K562 (cell line): ENCODE measurements around the gene CLNK. TPM values are rescaled to one million over a fixed set of nuclear protein-coding genes. Genes with fewer than 3 reads are reported as not detected.

Experiments
- ATF6 ChIP-seq: sonication (generic); formaldehyde crosslinking; IDR thresholded peaks from 2 replicates; pipeline ENCODE4 v1.4.0; 2020; ENCODE audit warnings: mild to moderate bottlenecking, missing genetic modification reagents
- CBX3 ChIP-seq, 2 experiments: IDR thresholded peaks; 1 replicate in 1 of 2; 2 replicates in 1 of 2; pipeline ENCODE4 v1.6.1; 2012; ENCODE audit warnings: inconsistent platforms in 2 of 2, low read length in 2 of 2, borderline replicate concordance in 1 of 2, control low read depth in 1 of 2
- CCNT2 ChIP-seq: IDR thresholded peaks from 2 replicates; pipeline ENCODE4 v1.6.1; 2011; ENCODE audit warnings: borderline replicate concordance, low read depth, mild to moderate bottlenecking, moderate library complexity, mixed read lengths, low read length; ENCODE audit not compliant: insufficient read length; ENCODE audit errors: extremely low read depth
- DNMT1 ChIP-seq: fragments of 450-650 bp; IDR thresholded peaks from 2 replicates; pipeline ENCODE4 v1.6.1; 2016; ENCODE audit warnings: antibody characterized with exemption, mild to moderate bottlenecking
- ELK1 ChIP-seq: sonication (generic); formaldehyde crosslinking; IDR thresholded peaks from 2 replicates; pipeline ENCODE4 v1.8.1; 2022; ENCODE audit warnings: missing genetic modification reagents
- HDAC1 ChIP-seq, 2 experiments: fragments of 450-650 bp; IDR thresholded peaks; 2 replicates each; pipeline ENCODE4 v1.6.1; 2016 to 2017; ENCODE audit warnings: inconsistent platforms in 1 of 2, mild to moderate bottlenecking in 1 of 2, moderate library complexity in 1 of 2
- HOXB6 ChIP-seq: fragments of 250-450 bp; sonication (Bioruptor Pico); IDR thresholded peaks from 2 replicates; pipeline ENCODE4 v1.5.1; 2022; ENCODE audit warnings: mild to moderate bottlenecking, borderline replicate concordance
- KDM1A ChIP-seq, 2 experiments: fragments of 450-650 bp; IDR thresholded peaks; 2 replicates each; pipeline ENCODE4 v1.6.1; 2016; ENCODE audit warnings: mild to moderate bottlenecking in 2 of 2
- NCOA1 ChIP-seq: fragments of 450-650 bp; IDR thresholded peaks from 2 replicates; pipeline ENCODE4 v1.6.1; 2016; ENCODE audit warnings: low read depth
- NR2F6 ChIP-seq: fragments of 450-650 bp; formaldehyde crosslinking; IDR thresholded peaks from 2 replicates; pipeline ENCODE4 v1.4.0; 2020; ENCODE audit warnings: mild to moderate bottlenecking
- NR3C1 ChIP-seq: sonication (generic); formaldehyde crosslinking; IDR thresholded peaks from 2 replicates; pipeline ENCODE4 v1.8.1; 2022; ENCODE audit warnings: missing genetic modification reagents
- POLR2A ChIP-seq: fragments of 450-650 bp; conservative IDR thresholded peaks from 2 replicates; pipeline ENCODE4 v1.6.1; 2016
- RERE ChIP-seq: sonication (generic); formaldehyde crosslinking; IDR thresholded peaks from 2 replicates; pipeline ENCODE4 v1.8.0; 2023; ENCODE audit warnings: missing genetic modification reagents, mild to moderate bottlenecking, borderline replicate concordance
- USF2 ChIP-seq: sonication (generic); formaldehyde crosslinking; IDR thresholded peaks from 2 replicates; pipeline ENCODE4 v1.5.0; 2020; ENCODE audit warnings: missing genetic modification reagents
- YY1 ChIP-seq, 3 experiments: IDR thresholded peaks; 2 replicates each; pipeline ENCODE4 v1.6.1; 2011; ENCODE audit warnings: low read length in 2 of 3, mild to moderate bottlenecking in 2 of 3, moderate library complexity in 2 of 3, borderline replicate concordance in 1 of 3, control low read depth in 1 of 3, low read depth in 1 of 3; ENCODE audit not compliant: insufficient read depth in 3 of 3, insufficient replicate concordance in 2 of 3, control insufficient read depth in 1 of 3, insufficient read length in 1 of 3; ENCODE audit errors: extremely low read depth in 1 of 3
- ZC3H8 ChIP-seq: fragments of 450-650 bp; IDR thresholded peaks from 2 replicates; pipeline ENCODE4 v1.6.1; 2017
- ZNF217 ChIP-seq: sonication (generic); formaldehyde crosslinking; IDR thresholded peaks from 2 replicates; pipeline ENCODE4 v1.8.0; 2022; ENCODE audit warnings: mild to moderate bottlenecking, missing genetic modification reagents
- ZNF431 ChIP-seq: sonication (generic); formaldehyde crosslinking; IDR thresholded peaks from 2 replicates; pipeline ENCODE4 v1.8.0; 2022; ENCODE audit warnings: mild to moderate bottlenecking, missing genetic modification reagents
- polyA plus RNA-seq, 8 experiments: library from polyadenylated mRNA; depleted of rRNA in 4 of 8; stranded (reverse) in 5 of 8; unstranded in 3 of 8; fragments of >200 nt; fragmentation: Nextera tagmentation in 2 of 8; fragmentation: Illumina TruSeq in 1 of 8; extraction: Ambion mirVana in 2 of 8; extraction: Trizol in 1 of 8; gene quantifications; 2 replicates each; pipeline versions ENCODE4 v1.2.1 to v1.2.3, GENCODE V29; 2011 to 2014; ENCODE audit warnings: inconsistent platforms in 1 of 8, missing spikeins in 1 of 8
- total RNA-seq, 7 experiments: library from RNA; depleted of rRNA in 6 of 7; stranded (reverse); fragments of >200 nt in 6 of 7; fragmentation: Illumina TruSeq in 2 of 7; extraction: Trizol in 2 of 7; gene quantifications; 2 replicates each; pipeline versions ENCODE4 v1.2.1 to v1.2.3, GENCODE V29; 2011 to 2021; ENCODE audit warnings: low replicate concordance in 1 of 7

Gene CLNK
- total and polyA plus RNA-seq, 9 of the 15 experiments (the other 6 are each of a cell fraction or from before 2014, with no cell fraction given), result not detected

GRCh38 chr4:10461091-10461849 is 223.3 kb downstream of the CLNK start (continued):
- TF ChIP-seq RERE (CRISPR knock-in tag) (no peak), NR3C1 (CRISPR knock-in tag) (peak; percentile 98), ZC3H8 (no peak), ATF6 (CRISPR knock-in tag) (no peak), NCOA1 (no peak), HOXB6 (CRISPR knock-in tag) (no peak), ELK1 (CRISPR knock-in tag) (0 out of 2 replicates have a peak, but pooled peaks have one; percentile 26), POLR2A (peak; percentile 62; the same call in 1 of the 2 replicates), ZNF217 (0 out of 2 replicates have a peak, but pooled peaks have one; percentile 22), ZNF431 (CRISPR knock-in tag) (peak; percentile 91; the same call in 1 of the 2 replicates), CBX3 (IDR thresholded peaks at IDR 0.05; ENCODE audit: borderline replicate concordance in 1 of 2, low read length in 2 of 2) (peak; percentile 72 to 88; a peak in 2 of 3 replicates), DNMT1 (no peak), NR2F6 (no peak), HDAC1 (IDR thresholded peaks at IDR 0.05) (peak in 1 of 2 experiments; percentile 39; a peak in 1 of 4 replicates), YY1 (IDR thresholded peaks at IDR 0.05; ENCODE audit: borderline replicate concordance in 1 of 3, control insufficient read depth in 1 of 3, extremely low read depth in 1 of 3, insufficient read depth in 3 of 3, insufficient read length in 1 of 3, insufficient replicate concordance in 2 of 3, low read depth in 1 of 3, low read length in 2 of 3) (peak in 1 of 3 experiments; percentile 40), CCNT2 (peak; percentile 60), KDM1A (IDR thresholded peaks at IDR 0.05) (peak; percentile 80 to 89), USF2 (CRISPR knock-in tag) (no peak)
